BE2C (cell line): ENCODE results near the gene BICD1.

Experiments used
- DNase-seq: peaks from one replicate; pipeline ENCODE4 v3.0.0-alpha.2; 2020
- H3K27me3 ChIP-seq: fragments of 250-450 bp; sonication (Bioruptor Pico); 2 replicates; pipeline ENCODE4 v1.5.1; 2020; ENCODE audit warnings: mild to moderate bottlenecking
- H3K36me3 ChIP-seq: fragments of 250-450 bp; sonication (Bioruptor Pico); 2 replicates; pipeline ENCODE4 v1.5.1; 2020; ENCODE audit warnings: mild to moderate bottlenecking
- H3K4me1 ChIP-seq: fragments of 250-450 bp; sonication (Bioruptor Pico); 2 replicates; pipeline ENCODE4 v1.5.1; 2020
- H3K4me3 ChIP-seq: 2 replicates; pipeline ENCODE4 v1.5.1; 2011; ENCODE audit warnings: low read depth, low read length
- H3K9me3 ChIP-seq: fragments of 250-450 bp; sonication (Bioruptor Pico); 2 replicates; pipeline ENCODE4 v1.5.1; 2020
- TF ChIP-seq, protein P1 (sequence below): IDR thresholded peaks from 2 replicates; pipeline ENCODE4 v1.5.1; 2012; ENCODE audit warnings: mild to moderate bottlenecking, low read depth, low read length

The BICD1 gene

GRCh38 chr12:32233568-32233967, 126.9 kb downstream of the BICD1 start:
- 0 out of 2 replicates have a peak, but pooled peaks cover 2% of the 10 kb centered on the region for H3K9me3 ChIP-seq
- H3K4me1 ChIP-seq = peaks cover 7% of the 10 kb centered on the region
- no peak for DNase-seq
- TF ChIP-seq, protein P1, sequence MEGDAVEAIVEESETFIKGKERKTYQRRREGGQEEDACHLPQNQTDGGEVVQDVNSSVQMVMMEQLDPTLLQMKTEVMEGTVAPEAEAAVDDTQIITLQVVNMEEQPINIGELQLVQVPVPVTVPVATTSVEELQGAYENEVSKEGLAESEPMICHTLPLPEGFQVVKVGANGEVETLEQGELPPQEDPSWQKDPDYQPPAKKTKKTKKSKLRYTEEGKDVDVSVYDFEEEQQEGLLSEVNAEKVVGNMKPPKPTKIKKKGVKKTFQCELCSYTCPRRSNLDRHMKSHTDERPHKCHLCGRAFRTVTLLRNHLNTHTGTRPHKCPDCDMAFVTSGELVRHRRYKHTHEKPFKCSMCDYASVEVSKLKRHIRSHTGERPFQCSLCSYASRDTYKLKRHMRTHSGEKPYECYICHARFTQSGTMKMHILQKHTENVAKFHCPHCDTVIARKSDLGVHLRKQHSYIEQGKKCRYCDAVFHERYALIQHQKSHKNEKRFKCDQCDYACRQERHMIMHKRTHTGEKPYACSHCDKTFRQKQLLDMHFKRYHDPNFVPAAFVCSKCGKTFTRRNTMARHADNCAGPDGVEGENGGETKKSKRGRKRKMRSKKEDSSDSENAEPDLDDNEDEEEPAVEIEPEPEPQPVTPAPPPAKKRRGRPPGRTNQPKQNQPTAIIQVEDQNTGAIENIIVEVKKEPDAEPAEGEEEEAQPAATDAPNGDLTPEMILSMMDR = no peak
- no peak overlapping the region for H3K4me3 ChIP-seq
- 0 out of 2 replicates have a peak, but pooled peaks cover 4% of the 10 kb centered on the region for H3K36me3 ChIP-seq
- no peaks in the 10 kb centered on the region for H3K27me3 ChIP-seq

DNA sequence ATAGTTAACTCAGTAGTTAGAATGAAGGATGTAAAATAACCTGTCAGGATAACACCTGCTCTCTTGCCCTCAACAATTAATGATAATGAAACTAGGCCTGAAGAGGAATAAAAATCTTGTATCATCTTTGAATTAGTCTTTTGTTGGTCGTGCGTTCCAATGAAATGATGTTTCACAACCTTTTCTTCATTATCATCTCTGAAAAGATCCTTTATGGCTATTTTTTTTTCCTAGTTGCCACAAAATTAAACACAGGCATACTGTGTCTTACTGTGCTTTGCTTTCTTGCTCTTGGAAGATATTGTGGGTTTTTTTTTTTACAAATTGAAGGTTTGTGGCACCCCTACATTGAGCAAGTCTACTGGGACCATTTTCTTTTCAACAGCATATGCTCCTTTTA, 128.6 kb downstream of the BICD1 start:
- H3K36me3 ChIP-seq = 0 out of 2 replicates have a peak, but pooled peaks cover 4% of the 10 kb centered on the region
- TF ChIP-seq, protein P1 = no peak
- peaks cover 3% of the 10 kb centered on the region; the same call in 1 of the 2 replicates for H3K4me1 ChIP-seq
- H3K27me3 ChIP-seq = no peaks in the 10 kb centered on the region
- DNase-seq = no peak
- 0 out of 2 replicates have a peak, but pooled peaks cover 2% of the 10 kb centered on the region for H3K9me3 ChIP-seq
- no peak overlapping the region for H3K4me3 ChIP-seq

- no peaks in the 10 kb centered on the region for H3K4me1 ChIP-seq
- H3K27me3 ChIP-seq = no peaks in the 10 kb centered on the region
- H3K4me3 ChIP-seq = no peak overlapping the region
- 0 out of 2 replicates have a peak, but pooled peaks cover 2% of the 10 kb centered on the region for H3K9me3 ChIP-seq
- TF ChIP-seq, protein P1 = no peak
- DNase-seq = no peak
- peaks cover 4% of the 10 kb centered on the region; the same call in 1 of the 2 replicates for H3K36me3 ChIP-seq
These were observed 133.5 kb downstream of the BICD1 start for GRCh38 chr12:32240162-32240561.

GRCh38 chr12:32240831-32241230, 134.2 kb downstream of the BICD1 start:
- TF ChIP-seq, protein P1 = no peak
- Histone ChIP-seq H3K9me3 (0 out of 2 replicates have a peak, but pooled peaks cover 2% of the 10 kb centered on the region), H3K4me3 (no peak overlapping the region), H3K4me1 (no peaks in the 10 kb centered on the region), H3K36me3 (peaks cover 4% of the 10 kb centered on the region; the same call in 1 of the 2 replicates), H3K27me3 (no peaks in the 10 kb centered on the region)
- DNase-seq = no peak

DNA sequence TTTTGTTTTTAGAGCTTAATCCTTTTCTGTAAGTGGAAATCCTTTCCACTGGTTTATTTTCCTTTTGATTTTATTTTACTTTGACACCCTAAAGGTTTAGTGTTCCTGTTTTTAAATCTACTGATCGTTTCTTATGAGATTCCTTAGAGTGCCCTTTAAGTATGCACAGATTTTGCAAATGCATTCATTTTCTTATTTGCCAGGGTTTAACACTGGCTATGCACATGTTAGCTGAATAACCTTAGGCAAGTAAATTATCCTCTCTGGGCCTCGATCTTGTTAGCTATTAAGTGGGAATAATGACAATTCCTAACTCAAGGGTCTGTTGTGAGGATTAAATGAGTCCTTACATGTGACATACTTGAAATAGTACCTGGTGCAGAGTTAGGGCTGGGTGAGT, 136.0 kb downstream of the BICD1 start:
- no peak for DNase-seq
- H3K4me1 ChIP-seq = no peaks in the 10 kb centered on the region
- H3K9me3 ChIP-seq = no peaks in the 10 kb centered on the region
- peaks cover 4% of the 10 kb centered on the region; the same call in 1 of the 2 replicates for H3K36me3 ChIP-seq
- H3K4me3 ChIP-seq = no peak overlapping the region
- TF ChIP-seq, protein P1 = no peak
- no peaks in the 10 kb centered on the region for H3K27me3 ChIP-seq

DNA sequence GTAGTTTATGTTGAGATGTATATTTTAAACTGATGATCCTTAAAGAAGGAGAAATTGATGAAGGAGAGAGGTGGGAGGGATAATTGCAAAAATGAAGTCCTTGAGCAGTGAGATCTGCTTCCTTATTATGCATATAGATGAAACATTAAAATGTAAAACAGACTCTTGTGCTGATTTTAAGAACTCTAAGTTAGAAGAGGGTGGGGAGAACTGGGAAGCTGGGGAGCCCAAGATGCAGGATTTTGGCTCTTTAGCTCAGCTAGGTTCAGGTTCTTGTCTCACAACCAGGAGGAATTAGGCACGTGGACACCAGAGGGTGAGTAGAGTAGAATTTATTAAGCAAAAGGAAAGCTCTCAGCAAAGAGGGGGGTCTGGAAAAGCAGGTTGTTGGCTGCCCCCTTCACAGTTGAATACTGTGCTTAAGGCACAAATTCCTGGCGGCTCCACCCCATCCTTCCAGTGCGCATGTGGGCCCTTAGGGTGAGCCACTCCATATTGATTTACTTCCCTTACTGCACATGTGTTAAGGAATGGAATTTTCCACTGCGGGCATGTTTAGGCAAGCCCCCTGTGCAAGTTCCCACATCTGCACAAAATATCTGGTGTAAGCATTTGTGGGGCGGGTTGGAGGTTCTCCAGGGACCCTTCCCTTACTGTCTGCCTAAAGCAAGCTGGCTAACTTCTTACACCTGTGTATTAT, 141.9 kb downstream of the BICD1 start:
- DNase-seq = no peak
- TF ChIP-seq, protein P1 = no peak
- Histone ChIP-seq H3K4me1 (peaks cover 12% of the 10 kb centered on the region), H3K36me3 (peaks cover 8% of the 10 kb centered on the region), H3K9me3 (no peaks in the 10 kb centered on the region), H3K27me3 (no peaks in the 10 kb centered on the region), H3K4me3 (no peak overlapping the region)
